Effector memory CD4-positive, alpha-beta T cell (primary cell): ENCODE measurements around the gene SP140L.
A peak's percentile ranks its signal among the peaks of the same experiment; 100 is the strongest.
"Not testable (repeated sequence)": the region's sequence is repeated elsewhere in the genome, so short reads cannot be mapped to it uniquely, and the experiment has no call there.

Experiments
- DNase-seq, 3 donors: peaks; one replicate each; pipeline ENCODE4 v3.0.0-alpha.2; 2020
- H3K27ac ChIP-seq: 2 replicates; pipeline ENCODE4 v1.7.0; 2013; ENCODE audit warnings: mild to moderate bottlenecking, low read length, moderate library complexity; ENCODE audit not compliant: insufficient read depth, poor library complexity, severe bottlenecking
- H3K27me3 ChIP-seq: replicated peaks from 2 replicates; pipeline ENCODE4 v1.7.0; 2013; ENCODE audit warnings: mild to moderate bottlenecking, low read length; ENCODE audit not compliant: insufficient read depth, control insufficient read depth, poor library complexity, severe bottlenecking
- H3K36me3 ChIP-seq: 2 replicates; pipeline ENCODE4 v1.7.0; 2013; ENCODE audit warnings: mild to moderate bottlenecking, low read length, moderate library complexity; ENCODE audit not compliant: control insufficient read depth, insufficient read depth
- H3K4me1 ChIP-seq: 2 replicates; pipeline ENCODE4 v1.7.0; 2013; ENCODE audit warnings: low read length, mild to moderate bottlenecking; ENCODE audit not compliant: control insufficient read depth, insufficient read depth, poor library complexity, severe bottlenecking
- H3K4me3 ChIP-seq: 2 replicates; pipeline ENCODE4 v1.7.0; 2013; ENCODE audit warnings: low read length, low read depth, mild to moderate bottlenecking; ENCODE audit not compliant: insufficient read depth, poor library complexity, severe bottlenecking
- H3K9me3 ChIP-seq: 2 replicates; pipeline ENCODE4 v1.7.0; 2013; ENCODE audit warnings: mild to moderate bottlenecking, low read length, moderate library complexity; ENCODE audit not compliant: control insufficient read depth
- total RNA-seq, 3 donors: gene quantifications; one replicate each; lab custom pipeline; 2026; lab: John Stamatoyannopoulos, UW

The SP140L gene
- 74.2 to 98.2 (median 95.8) reads per million in 3 donors for total RNA-seq

GRCh38 chr2:230326453-230327417, at the start of gene SP140L:
Gene SP140L (plus strand): TSS chr2:230327193. CDS start chr2:230327270, 77 bp downstream.
- Histone ChIP-seq H3K4me1 (peaks cover 28% of the 10 kb centered on the region), H3K36me3 (no peaks in the 10 kb centered on the region), H3K27me3 (no peaks in the 10 kb centered on the region), H3K9me3 (no peaks in the 10 kb centered on the region), H3K4me3 (peak within 1 kb of the TSS; percentile 71), H3K27ac (peak within 1 kb of the TSS; percentile 83)
- peak; percentile 67 to 71 (median 70) for DNase-seq

GRCh38 chr2:230282936-230283335, 44.1 kb upstream of the SP140L start:
- Histone ChIP-seq H3K9me3 (no peaks in the 10 kb centered on the region), H3K27me3 (no peaks in the 10 kb centered on the region), H3K36me3 (peaks cover 11% of the 10 kb centered on the region), H3K4me3 (no peak overlapping the region), H3K4me1 (no peaks in the 10 kb centered on the region), H3K27ac (no peak overlapping the region)
- DNase-seq: no peak

GRCh38 chr2:230286048-230286447, 40.9 kb upstream of the SP140L start:
- Histone ChIP-seq H3K27me3 (no peaks in the 10 kb centered on the region), H3K4me3 (no peak overlapping the region), H3K9me3 (no peaks in the 10 kb centered on the region), H3K27ac (no peak overlapping the region), H3K4me1 (no peaks in the 10 kb centered on the region), H3K36me3 (peaks cover 35% of the 10 kb centered on the region)
- no peak for DNase-seq

GRCh38 chr2:230289311-230289710, 37.7 kb upstream of the SP140L start:
- H3K36me3 ChIP-seq: peaks cover 47% of the 10 kb centered on the region
- H3K27ac ChIP-seq, DNase-seq, H3K4me1 ChIP-seq, H3K9me3 ChIP-seq, H3K27me3 ChIP-seq, H3K4me3 ChIP-seq: not testable (repeated sequence)

GRCh38 chr2:230295192-230295591, 31.8 kb upstream of the SP140L start:
- H3K36me3 ChIP-seq: peaks cover 70% of the 10 kb centered on the region

GRCh38 chr2:230296917-230297316, 30.1 kb upstream of the SP140L start:
- Histone ChIP-seq H3K27ac (no peak overlapping the region), H3K4me1 (no peaks in the 10 kb centered on the region), H3K27me3 (no peaks in the 10 kb centered on the region), H3K36me3 (peaks cover 60% of the 10 kb centered on the region), H3K9me3 (no peaks in the 10 kb centered on the region), H3K4me3 (no peak overlapping the region)
- no peak for DNase-seq

More at GRCh38 chr2:230295192-230295591, 31.8 kb upstream of the SP140L start:
- Histone ChIP-seq H3K4me3 (no peak overlapping the region), H3K4me1 (no peaks in the 10 kb centered on the region), H3K27me3 (no peaks in the 10 kb centered on the region), H3K27ac (no peak overlapping the region), H3K9me3 (no peaks in the 10 kb centered on the region)
- no peak for DNase-seq

GRCh38 chr2:230299618-230300017, 27.4 kb upstream of the SP140L start:
- Histone ChIP-seq H3K27ac (no peak overlapping the region), H3K4me1 (no peaks in the 10 kb centered on the region), H3K27me3 (no peaks in the 10 kb centered on the region), H3K9me3 (no peaks in the 10 kb centered on the region), H3K36me3 (peaks cover 49% of the 10 kb centered on the region), H3K4me3 (no peak overlapping the region)
- DNase-seq: no peak

GRCh38 chr2:230305416-230306275, 21.3 kb upstream of the SP140L start:
- Histone ChIP-seq H3K36me3 (peaks cover 11% of the 10 kb centered on the region), H3K27me3 (no peaks in the 10 kb centered on the region), H3K4me1 (no peaks in the 10 kb centered on the region), H3K4me3 (no peak overlapping the region), H3K27ac (no peak overlapping the region), H3K9me3 (no peaks in the 10 kb centered on the region)
- no peak for DNase-seq

GRCh38 chr2:230306474-230306873, 20.5 kb upstream of the SP140L start:
- Histone ChIP-seq H3K9me3 (no peaks in the 10 kb centered on the region), H3K4me3 (no peak overlapping the region), H3K27ac (no peak overlapping the region), H3K36me3 (peaks cover 11% of the 10 kb centered on the region), H3K27me3 (no peaks in the 10 kb centered on the region), H3K4me1 (no peaks in the 10 kb centered on the region)
- no peak for DNase-seq
